ENCODE data around the gene PPIA. TPM values are rescaled to one million over a fixed set of nuclear protein-coding genes. Genes with fewer than 3 reads are reported as not detected.

Gene PPIA
- total RNA-seq = 2,223 and 2,281 TPM in 2 replicates

GRCh38 chr7:44796504-44797328 lies at the start of gene PPIA:
Gene PPIA, plus strand, starts transcription at chr7:44796681. Its CDS starts 44 bp downstream, at chr7:44796725.

GRCh38 chr7:44748045-44748947 lies 48.2 kb upstream of the PPIA start, which contains the start of gene ZMIZ2:
Gene ZMIZ2, plus strand, starts transcription at chr7:44748847. Its CDS starts 7,403 bp downstream, at chr7:44756250.

DNA sequence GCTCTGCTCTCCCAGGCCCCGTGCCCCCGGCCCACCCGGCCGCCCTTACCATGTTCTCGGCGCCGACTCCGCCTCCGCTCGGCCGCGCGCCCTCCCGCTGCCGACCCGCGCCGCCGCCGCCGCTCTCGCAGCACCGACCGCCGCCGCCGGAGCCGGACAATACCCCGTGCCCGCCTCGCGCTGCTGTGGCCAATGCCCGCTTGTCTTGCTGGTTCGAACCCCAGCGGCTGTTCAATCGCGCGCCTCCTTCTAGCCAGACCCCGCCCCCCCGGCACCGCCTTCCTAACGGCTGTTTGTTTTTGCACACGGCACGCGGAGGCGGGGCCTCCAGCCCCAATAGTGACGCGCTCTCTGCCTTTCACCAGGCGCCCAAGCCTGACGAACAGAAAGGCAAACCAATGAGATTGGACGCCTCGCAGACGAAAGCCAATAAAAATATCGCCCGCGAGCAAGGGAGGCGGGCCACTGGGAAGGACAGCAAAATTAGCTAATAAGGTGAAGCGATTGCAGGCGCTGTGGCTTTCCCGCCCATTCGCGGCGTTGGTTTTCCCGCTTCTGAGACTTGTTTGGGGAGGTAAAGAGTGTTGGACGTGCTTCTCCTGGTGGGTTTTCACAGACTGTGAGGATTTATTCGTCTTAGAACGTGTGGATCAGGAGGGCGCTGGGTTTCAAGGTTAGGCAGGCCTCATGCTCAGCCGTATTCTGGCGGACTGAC lies 51.6 kb downstream of the PPIA start, which contains the start of gene H2AZ2:
Gene H2AZ2 (minus strand): TSS at position 168 of the 715 bp plus-strand sequence. CDS start 116 bp downstream, at position 52.

Other genes with a start within 250 kb of the PPIA start
- 39.1 and 41.4 TPM in 2 replicates for gene DDX56, start 222.8 kb upstream of the PPIA start, total RNA-seq
- gene TMED4, start 214.4 kb upstream of the PPIA start, total RNA-seq = 75.7 and 92.9 TPM in 2 replicates
- gene OGDH, start 190.1 kb upstream of the PPIA start, total RNA-seq = 116 and 126 TPM in 2 replicates
- 10.3 and 16.3 TPM in 2 replicates for gene ZMIZ2, start 47.8 kb upstream of the PPIA start, total RNA-seq
- gene H2AZ2, start 51.4 kb downstream of the PPIA start, total RNA-seq = 153 and 157 TPM in 2 replicates
- gene PURB, start 88.8 kb downstream of the PPIA start, total RNA-seq = 26.9 and 29.1 TPM in 2 replicates
- under 0.01 TPM in 2 replicates for gene MYO1G, start 182.3 kb downstream of the PPIA start, total RNA-seq
- 25.2 and 27.8 TPM in 2 replicates for gene CCM2, start 203.5 kb downstream of the PPIA start, total RNA-seq

All from articular chondrocyte of knee joint (primary cell).